Activated CD8-positive, alpha-beta T cell treated with anti-CD3 and anti-CD28 coated beads for 36 hours (primary cell): ENCODE data around the gene SERPINA12. TPM values are rescaled to one million over a fixed set of nuclear protein-coding genes. Genes with fewer than 3 reads are reported as not detected.

ENCODE experiments used
- ATAC-seq: fragments of 200-7000 bp; cut with Tn5 transposase; one replicate; pipeline ENCODE4 v1.10.0; 2021; ENCODE audit warnings: mild to moderate bottlenecking, moderate library complexity
- CTCF ChIA-PET: fragments of 350-600 bp; sonication (Branson Sonifier 250); formaldehyde crosslinking; loops from one replicate; lab custom pipeline; 2021; ENCODE audit warnings: antibody characterized with exemption; lab: Charles Lee
- POLR2A ChIA-PET: fragments of 350-600 bp; sonication (Branson Sonifier 250); formaldehyde crosslinking; loops from one replicate; lab custom pipeline; 2021; ENCODE audit warnings: antibody characterized with exemption; lab: Charles Lee
- DNase-seq: peaks from one replicate; pipeline ENCODE4 v3.0.0-alpha.2; 2020
- H3K27ac Mint-ChIP-seq: one replicate; pipeline ENCODE4 v1.8.0; 2021; ENCODE audit warnings: mild to moderate bottlenecking, mixed read lengths
- H3K27me3 Mint-ChIP-seq: one replicate; pipeline ENCODE4 v1.8.0; 2021; ENCODE audit warnings: mixed read lengths
- H3K36me3 Mint-ChIP-seq: one replicate; pipeline ENCODE4 v1.8.0; 2021; ENCODE audit warnings: low read depth, mixed read lengths
- H3K4me1 Mint-ChIP-seq: one replicate; pipeline ENCODE4 v1.8.0; 2021; ENCODE audit warnings: low read depth, mixed read lengths
- H3K4me3 Mint-ChIP-seq: one replicate; pipeline ENCODE4 v1.8.0; 2021; ENCODE audit warnings: mild to moderate bottlenecking, moderate library complexity, mixed read lengths
- H3K9me3 Mint-ChIP-seq: one replicate; pipeline ENCODE4 v1.8.0; 2021; ENCODE audit warnings: mixed read lengths
- CTCF ChIP-seq: fragments of 200-600 bp; IDR thresholded peaks from one replicate; pipeline ENCODE4 v1.8.0; 2022; ENCODE audit warnings: antibody characterized with exemption, mild to moderate bottlenecking
- intact Hi-C: fragments of 100-400 bp; cut with micrococcal nuclease; formaldehyde crosslinking; loops from one replicate; pipeline ENCODE4 v1.10.0; 2022
- total RNA-seq, 2 experiments: library from RNA; stranded (reverse); gene quantifications; one replicate each; pipeline ENCODE4 v1.2.3, GENCODE V29; 2021

Gene SERPINA12
- total RNA-seq, 2 experiments from 2014 or later: not detected

DNA sequence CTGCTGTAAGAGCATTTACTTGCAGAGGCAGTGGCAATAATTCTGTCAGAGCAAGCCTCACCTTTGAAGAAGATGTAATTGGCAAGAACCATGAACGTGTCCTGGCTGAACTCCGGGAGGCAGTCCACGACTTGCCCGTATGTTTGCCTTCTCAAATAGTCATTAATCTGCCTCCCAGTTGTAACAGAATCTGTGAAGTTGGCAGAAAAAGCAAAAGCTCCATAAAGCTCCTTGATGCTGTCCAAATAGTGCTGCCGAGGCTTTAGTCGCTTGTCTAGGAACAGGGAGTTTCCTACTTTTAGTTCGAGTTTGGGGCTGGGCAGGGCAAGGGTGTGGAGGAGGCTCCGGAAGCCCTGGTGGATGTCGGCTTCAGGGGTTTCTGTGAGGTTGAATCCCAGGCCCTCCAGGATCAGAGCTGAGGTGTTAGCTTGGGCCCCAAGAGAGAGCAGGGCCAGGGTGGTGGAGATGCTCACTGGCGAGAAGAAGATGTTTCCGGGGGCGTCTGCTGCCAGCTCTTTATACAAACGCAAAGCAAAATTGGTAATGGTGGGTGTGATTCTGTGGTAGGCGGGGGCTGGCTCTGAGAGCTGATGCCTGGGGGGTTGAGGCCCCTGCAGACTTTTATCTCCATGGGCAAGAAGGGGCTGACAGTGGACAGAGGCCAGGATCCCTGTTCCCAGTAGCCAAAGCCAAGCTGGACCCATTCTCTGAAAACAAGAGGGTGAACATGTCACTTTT lies 61.0 kb downstream of the SERPINA12 start:
- H3K27me3 Mint-ChIP-seq: peaks cover 9% of the 10 kb centered on the region
- DNase-seq: no peak
- POLR2A ChIA-PET: no interaction called here
- TF ChIP-seq CTCF: no peak
- H3K27ac Mint-ChIP-seq: no peak overlapping the region
- CTCF ChIA-PET: interaction anchor here (1.3 to 1.6 kb wide), 2 partner anchors 15 to 38 kb away, joined by 3 to 4 read pairs; no protein-coding TSS in a partner anchor
- intact Hi-C loops: no loop called here
- H3K36me3 Mint-ChIP-seq: no peaks in the 10 kb centered on the region
- ATAC-seq: no peak
- H3K4me3 Mint-ChIP-seq: no peak overlapping the region
- no peaks in the 10 kb centered on the region for H3K4me1 Mint-ChIP-seq
- H3K9me3 Mint-ChIP-seq: no peaks in the 10 kb centered on the region

DNA sequence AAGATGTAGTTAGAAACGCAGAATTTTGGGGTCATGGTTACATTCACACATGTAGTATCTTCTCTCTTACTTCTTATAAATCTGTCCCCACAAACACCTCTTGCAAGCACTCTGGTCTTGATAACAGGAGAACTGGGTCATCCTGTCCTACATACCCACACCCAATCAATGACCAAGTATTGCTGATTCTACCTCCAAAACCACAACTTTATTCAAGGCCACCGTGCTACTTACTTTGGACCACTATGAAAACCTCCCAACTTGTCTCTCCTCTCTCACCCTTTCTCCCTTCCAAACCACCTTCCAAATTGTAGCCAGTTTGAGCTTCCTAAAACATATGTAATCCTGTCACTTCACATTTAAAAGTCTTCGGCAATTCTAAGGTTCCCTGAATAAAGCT lies 62.1 kb downstream of the SERPINA12 start:
- H3K4me3 Mint-ChIP-seq: no peak overlapping the region
- no peaks in the 10 kb centered on the region for H3K9me3 Mint-ChIP-seq
- H3K27me3 Mint-ChIP-seq: peaks cover 9% of the 10 kb centered on the region
- H3K4me1 Mint-ChIP-seq: no peaks in the 10 kb centered on the region
- DNase-seq (no peak), ATAC-seq (no peak)
- H3K36me3 Mint-ChIP-seq: no peaks in the 10 kb centered on the region
- H3K27ac Mint-ChIP-seq: no peak overlapping the region
- POLR2A ChIA-PET: no interaction called here
- CTCF ChIA-PET: interaction anchor here (1.0 to 1.3 kb wide), 2 partner anchors 13 to 39 kb away, joined by 3 read pairs; no protein-coding TSS in a partner anchor
- intact Hi-C loops: no loop called here
- TF ChIP-seq CTCF: no peak

DNA sequence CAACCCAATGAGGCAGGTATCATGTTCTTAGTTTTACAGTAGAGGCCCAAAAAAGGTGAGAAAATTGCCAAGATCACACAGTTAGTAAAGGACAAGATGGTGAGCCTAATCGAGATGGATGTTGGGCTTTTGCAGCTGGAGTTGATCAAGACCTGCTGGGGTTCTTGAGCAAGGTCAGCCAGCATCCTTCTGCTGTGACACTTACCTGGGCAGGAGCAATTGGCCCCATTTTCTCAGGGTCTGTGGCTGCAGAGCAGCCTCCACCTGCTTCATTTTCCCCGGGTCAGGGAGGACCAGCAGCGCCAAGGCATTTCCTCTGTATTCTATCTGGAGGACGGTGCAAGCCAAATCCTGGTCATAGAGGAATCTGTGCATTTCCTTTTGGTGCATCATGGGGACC lies 63.1 kb downstream of the SERPINA12 start:
- TF ChIP-seq CTCF: no peak
- no peaks in the 10 kb centered on the region for H3K9me3 Mint-ChIP-seq
- ChIA-PET POLR2A (no interaction called here), CTCF (no interaction called here)
- no peaks in the 10 kb centered on the region for H3K4me1 Mint-ChIP-seq
- DNase-seq: no peak
- H3K27ac Mint-ChIP-seq: no peak overlapping the region
- H3K36me3 Mint-ChIP-seq: no peaks in the 10 kb centered on the region
- no peak for ATAC-seq
- H3K27me3 Mint-ChIP-seq: peaks cover 8% of the 10 kb centered on the region
- no peak overlapping the region for H3K4me3 Mint-ChIP-seq
- intact Hi-C loops: no loop called here

GRCh38 chr14:94445003-94445402 lies 64.3 kb downstream of the SERPINA12 start:
- intact Hi-C loops: no loop called here
- CTCF ChIA-PET: interaction anchor here (0.6 kb wide), 1 partner anchor 12 kb away, joined by 3 read pairs; no protein-coding TSS in a partner anchor
- no peaks in the 10 kb centered on the region for H3K36me3 Mint-ChIP-seq
- H3K27ac Mint-ChIP-seq: no peak overlapping the region
- no peaks in the 10 kb centered on the region for H3K9me3 Mint-ChIP-seq
- no peak for TF ChIP-seq CTCF
- ATAC-seq (no peak), DNase-seq (no peak)
- no peak overlapping the region for H3K4me3 Mint-ChIP-seq
- peaks cover 3% of the 10 kb centered on the region for H3K27me3 Mint-ChIP-seq
- H3K4me1 Mint-ChIP-seq: no peaks in the 10 kb centered on the region
- POLR2A ChIA-PET: no interaction called here

DNA sequence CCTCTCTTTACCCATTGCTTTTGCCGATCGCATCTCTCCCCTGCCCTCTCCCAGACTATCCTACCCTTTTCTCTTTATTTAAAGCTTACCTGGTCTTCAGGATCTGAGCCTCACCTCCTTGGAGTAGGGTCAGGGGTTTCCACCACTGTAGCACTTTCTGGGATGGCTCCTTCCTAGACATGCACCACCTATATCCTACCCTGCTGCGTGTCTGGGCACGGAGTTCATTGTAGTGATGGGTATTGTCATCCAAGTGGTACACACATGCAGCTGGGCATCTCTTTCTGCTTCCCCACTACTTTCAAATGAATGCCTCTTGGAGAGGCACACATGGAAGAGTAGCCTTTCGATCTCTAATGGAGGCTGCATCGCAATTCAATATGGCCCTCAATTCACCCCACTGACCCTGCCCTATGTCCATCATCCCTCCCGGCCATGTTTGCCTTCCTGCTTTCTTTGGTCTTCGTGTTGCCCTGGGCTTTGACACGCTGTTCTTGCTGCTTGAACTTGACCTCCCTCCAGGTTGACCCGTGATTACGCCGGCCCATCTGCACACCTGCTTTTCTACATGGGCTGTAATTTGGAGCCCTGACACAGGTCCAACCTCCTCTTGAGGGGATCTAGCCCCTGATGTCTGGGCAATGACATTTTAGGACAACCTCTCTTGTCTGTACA lies 67.6 kb downstream of the SERPINA12 start:
- Mint-ChIP-seq H3K4me3 (no peak overlapping the region), H3K9me3 (no peaks in the 10 kb centered on the region), H3K27ac (no peak overlapping the region), H3K36me3 (no peaks in the 10 kb centered on the region), H3K27me3 (peaks cover 5% of the 10 kb centered on the region), H3K4me1 (no peaks in the 10 kb centered on the region)
- DNase-seq: no peak
- ChIA-PET POLR2A (no interaction called here), CTCF (no interaction called here)
- no peak for TF ChIP-seq CTCF
- no peak for ATAC-seq
- intact Hi-C loops: no loop called here
